Superior temporal gyrus (tissue), 1 donor: Measurements from ENCODE around the gene HAPLN2.
"Not testable (repeated sequence)": the region's sequence is repeated elsewhere in the genome, so short reads cannot be mapped to it uniquely, and the experiment has no call there.

Source experiments
- DNase-seq: peaks from one replicate; pipeline ENCODE4 v3.0.0-alpha.2; 2016; ENCODE audit errors: extremely low spot score

HAPLN2 gene

GRCh38 chr1:156618853-156619581 is at the start of gene HAPLN2:
HAPLN2 (plus strand) TSS chr1:156619415; CDS start chr1:156623491, 4,076 bp downstream.
- peak; percentile 82 for DNase-seq

- no peak for DNase-seq
Measured at GRCh38 chr1:156571261-156571852, 47.9 kb upstream of the HAPLN2 start.

- peak; percentile 81 for DNase-seq
Measured at GRCh38 chr1:156571919-156572662, 47.1 kb upstream of the HAPLN2 start, which contains the start of gene IQGAP3. IQGAP3 (minus strand) TSS chr1:156572565; CDS start chr1:156572529, 36 bp downstream.

- DNase-seq, result no peak
Measured at GRCh38 chr1:156572663-156573018, 46.6 kb upstream of the HAPLN2 start.

GRCh38 chr1:156574039-156574633 is 45.1 kb upstream of the HAPLN2 start:
- DNase-seq, result no peak

GRCh38 chr1:156577550-156577949 is 41.7 kb upstream of the HAPLN2 start:
- no peak for DNase-seq

- no peak for DNase-seq
Measured at GRCh38 chr1:156578055-156578454, 41.2 kb upstream of the HAPLN2 start.

GRCh38 chr1:156579472-156579871 is 39.7 kb upstream of the HAPLN2 start, which contains the start of gene TTC24:
TTC24 (plus strand) TSS chr1:156579723; CDS start chr1:156581365, 1,642 bp downstream.
- no peak for DNase-seq

- no peak for DNase-seq
Measured at GRCh38 chr1:156581661-156582387, 37.4 kb upstream of the HAPLN2 start.

GRCh38 chr1:156582388-156583017 is 36.7 kb upstream of the HAPLN2 start:
- no peak for DNase-seq

GRCh38 chr1:156583821-156584622 is 35.2 kb upstream of the HAPLN2 start:
- peak; percentile 93 for DNase-seq

GRCh38 chr1:156584813-156585212 is 34.4 kb upstream of the HAPLN2 start:
- no peak for DNase-seq

GRCh38 chr1:156586323-156586722 is 32.9 kb upstream of the HAPLN2 start:
- no peak for DNase-seq

GRCh38 chr1:156586892-156587477 is 32.2 kb upstream of the HAPLN2 start:
- no peak for DNase-seq

GRCh38 chr1:156587927-156588326 is 31.3 kb upstream of the HAPLN2 start:
- DNase-seq, result not testable (repeated sequence)

GRCh38 chr1:156589546-156589945 is 29.7 kb upstream of the HAPLN2 start:
- no peak for DNase-seq

- no peak for DNase-seq
Measured at GRCh38 chr1:156590326-156591180, 28.7 kb upstream of the HAPLN2 start.

- DNase-seq, result no peak
Measured at GRCh38 chr1:156591181-156591431, 28.1 kb upstream of the HAPLN2 start.
